ENCODE results near the gene PTPRO.
A peak's percentile ranks its signal among the peaks of the same experiment; 100 is the strongest.

PTPRO gene

DNA sequence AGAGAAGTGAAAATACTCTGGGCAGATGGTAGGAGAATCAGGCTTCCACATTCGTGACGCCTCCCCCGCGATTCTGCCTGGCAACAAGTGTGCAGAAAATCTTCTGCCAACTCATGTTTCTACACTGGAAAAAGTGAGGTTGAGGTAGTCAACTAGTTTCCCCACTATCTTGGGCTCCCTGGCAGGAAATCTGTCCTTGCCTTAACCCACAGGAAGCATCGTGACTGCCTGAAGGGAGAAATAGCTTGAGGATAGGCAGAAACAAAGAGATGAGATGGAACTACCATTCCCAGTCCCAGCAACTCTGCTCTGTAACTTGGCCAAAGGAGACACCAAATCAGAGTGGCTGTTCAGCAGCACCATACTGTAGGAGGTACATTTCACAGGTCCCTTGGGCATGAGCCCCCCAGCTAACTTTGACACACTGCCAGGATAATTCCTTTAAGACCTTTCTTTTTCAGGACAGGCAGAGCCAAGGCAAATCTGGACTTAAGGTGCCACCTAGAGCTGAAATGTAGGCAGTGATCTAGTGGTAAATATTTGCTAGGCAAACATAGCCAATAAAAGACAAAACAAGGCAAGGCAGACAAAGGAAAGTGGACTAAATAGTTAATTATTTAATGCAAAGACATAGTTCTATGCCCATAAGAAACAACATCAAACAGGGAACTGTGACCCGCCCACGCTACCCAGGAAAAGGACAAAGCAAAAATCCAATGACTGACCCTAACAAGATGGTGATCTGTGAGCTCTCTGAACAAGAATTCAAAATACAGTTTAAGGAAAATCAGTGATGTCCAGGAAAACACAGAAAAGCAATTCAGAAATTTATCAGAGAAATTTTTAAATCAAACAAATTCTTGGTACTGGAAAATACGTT, 205.1 kb downstream of the PTPRO start:
- DNase-seq (ENCODE audit: low read depth), result no peak

DNA sequence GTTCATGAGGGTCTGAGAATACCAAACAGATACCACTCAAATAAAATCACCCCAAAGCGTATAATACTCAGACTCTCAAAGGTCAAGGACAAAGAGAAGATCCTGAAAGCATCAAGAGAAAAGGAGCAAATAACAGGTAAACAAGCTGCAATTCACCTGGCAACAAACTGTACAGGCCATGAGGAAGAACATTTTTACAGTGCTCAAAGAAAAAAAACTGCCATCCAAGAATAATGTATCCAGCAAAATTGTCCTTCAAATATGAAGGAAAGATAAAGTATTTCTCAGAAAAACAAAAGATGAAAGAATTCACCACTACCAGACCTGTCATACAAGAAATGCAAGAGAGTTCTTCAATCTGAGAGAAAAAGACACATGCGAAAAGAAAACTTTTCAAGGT, 206.4 kb downstream of the PTPRO start:
- no peak for DNase-seq (ENCODE audit: low read depth)

DNA sequence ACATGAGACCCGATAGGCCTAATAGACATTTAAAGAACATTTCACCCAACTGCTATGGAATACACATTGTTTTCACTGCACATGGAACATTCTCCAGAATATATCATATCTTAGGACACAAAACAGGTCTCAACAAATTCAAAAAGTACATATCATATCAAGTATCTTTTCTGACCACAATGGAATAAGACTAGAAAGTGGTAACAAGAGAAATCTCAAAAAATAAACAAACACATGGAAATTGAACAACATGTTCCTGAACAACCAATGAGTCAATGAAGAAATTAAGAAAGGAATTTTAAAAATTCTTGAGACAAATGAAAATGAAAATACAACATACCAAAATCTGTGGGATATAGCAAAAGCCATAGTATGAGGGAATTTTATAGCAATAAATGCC, 208.1 kb downstream of the PTPRO start:
- no peak for DNase-seq (ENCODE audit: low read depth)

DNA sequence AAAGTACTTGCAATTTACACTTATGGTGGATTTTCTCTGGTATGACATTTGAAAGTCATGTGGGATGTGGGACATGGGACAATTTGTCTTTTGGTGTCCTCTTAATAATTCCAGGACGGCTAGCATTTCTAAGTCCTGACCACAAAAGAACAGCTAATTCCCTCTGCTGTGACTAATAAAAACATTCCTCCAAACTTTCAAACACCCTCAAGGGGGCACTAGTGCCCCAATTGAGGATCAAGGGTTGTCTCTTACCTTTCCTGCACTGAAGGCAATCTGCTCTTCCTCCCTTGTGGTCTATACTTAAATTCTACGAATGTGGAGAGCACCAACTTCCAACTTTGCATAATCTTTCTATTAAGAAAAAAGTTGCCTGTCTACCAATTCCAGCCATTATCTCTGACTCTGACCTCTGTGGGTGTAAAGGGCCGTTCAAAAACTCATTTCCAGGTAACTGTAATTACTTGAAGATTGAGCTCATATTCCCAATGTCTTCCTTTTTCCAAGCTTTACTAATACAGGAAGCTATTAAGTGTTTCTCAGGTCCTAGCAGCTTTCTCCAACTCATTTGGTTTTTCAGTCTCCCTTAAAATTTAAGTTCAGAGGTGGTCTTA, 210.2 kb downstream of the PTPRO start:
- DNase-seq (ENCODE audit: low read depth), result peak; percentile 36

DNA sequence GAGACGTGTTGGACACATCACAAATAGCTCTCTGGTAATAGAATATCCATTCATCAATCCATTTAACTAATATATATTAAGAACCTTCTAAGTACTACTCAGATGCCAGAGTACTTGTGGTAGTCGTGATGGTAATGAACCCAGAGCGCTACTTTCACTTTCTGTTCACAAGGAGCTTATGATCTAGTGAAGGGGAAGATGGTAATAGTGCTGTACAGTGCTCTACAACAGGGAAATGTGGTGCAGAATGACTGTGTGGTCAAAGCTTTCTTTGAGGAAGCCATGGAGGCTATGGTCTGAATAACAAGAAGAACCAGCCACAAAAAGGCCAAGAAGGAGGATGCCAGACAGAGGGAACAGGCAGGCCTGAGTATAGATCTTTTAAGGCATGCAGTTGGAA, 212.0 kb downstream of the PTPRO start:
- no peak for DNase-seq (ENCODE audit: low read depth)

DNA sequence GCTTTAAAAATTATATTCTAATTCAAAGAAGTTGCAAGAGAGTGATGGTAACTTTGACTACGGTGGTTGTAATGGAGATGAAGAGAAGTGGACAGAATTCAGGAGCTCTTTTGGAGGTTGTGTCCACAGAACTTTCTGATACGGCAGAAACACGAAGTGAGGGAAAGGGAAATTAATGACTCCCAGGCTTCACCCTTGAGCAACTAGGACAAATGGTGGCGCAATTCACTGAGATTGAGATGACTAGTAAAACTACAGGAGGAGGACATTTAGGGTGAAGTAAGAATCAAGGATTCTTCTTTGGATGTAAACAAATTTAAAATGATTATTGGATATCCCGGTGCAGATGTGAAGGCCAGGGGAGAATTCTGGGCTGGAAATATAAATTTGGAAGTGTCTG, 212.6 kb downstream of the PTPRO start:
- DNase-seq (ENCODE audit: low read depth), result no peak

DNA sequence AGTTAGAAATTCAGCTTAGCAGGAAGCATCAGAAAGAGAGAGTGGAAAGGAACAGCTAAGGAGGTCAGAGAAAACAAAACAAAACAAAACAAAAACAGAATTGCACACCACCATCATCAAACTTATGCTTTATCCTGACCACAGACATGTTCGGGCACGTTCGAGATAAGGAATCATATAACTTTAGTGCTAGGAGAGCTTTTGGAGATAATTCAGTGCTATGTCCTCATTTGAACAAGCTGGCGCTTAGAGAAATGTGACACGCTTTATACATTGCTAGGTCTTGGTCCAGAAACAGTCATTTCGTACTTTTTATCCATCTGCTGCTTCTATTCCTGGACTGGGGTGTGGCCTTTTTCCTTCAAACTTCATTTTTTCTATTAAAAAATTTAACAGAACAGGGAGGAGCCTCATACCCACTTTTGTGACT, 213.1 kb downstream of the PTPRO start:
- DNase-seq (ENCODE audit: low read depth), result no peak

DNA sequence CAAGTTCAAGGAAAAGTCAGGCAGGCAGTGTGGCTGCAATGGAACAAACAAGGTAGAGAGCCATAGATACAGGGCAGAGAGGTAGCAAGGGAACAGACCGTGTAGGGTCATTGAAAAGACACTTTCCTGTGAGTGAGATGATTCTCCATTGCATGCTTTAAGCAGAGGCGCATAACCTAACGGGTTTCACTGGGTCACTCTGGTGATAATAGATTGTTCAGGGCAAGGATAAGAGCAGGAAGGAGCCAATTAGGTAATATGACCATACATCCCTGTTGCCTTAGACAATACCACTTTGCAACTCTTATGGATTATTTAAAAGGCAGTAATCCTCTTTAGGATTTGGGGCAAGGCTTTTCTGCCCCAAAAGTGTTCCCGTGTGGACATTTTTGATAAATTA, 214.1 kb downstream of the PTPRO start:
- no peak for DNase-seq (ENCODE audit: low read depth)

DNA sequence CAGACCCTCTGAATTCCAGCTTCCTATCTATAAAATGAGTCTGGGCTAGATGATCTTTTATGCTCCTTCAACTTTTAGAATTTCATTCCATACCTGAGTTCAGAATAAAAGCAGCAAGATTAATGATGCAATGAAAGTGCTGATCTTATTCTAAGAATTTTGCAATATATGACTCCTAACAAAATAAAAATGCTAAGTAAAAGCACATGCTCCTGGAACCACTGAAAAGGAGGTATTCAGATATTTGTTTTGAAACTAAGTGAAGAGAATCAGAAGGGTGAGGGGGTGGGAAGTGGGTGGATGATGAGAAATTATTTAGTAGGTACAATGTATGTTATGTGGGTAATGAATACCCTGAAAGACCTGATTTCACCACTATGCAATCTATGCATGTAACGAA, 216.6 kb downstream of the PTPRO start:
- DNase-seq (ENCODE audit: low read depth), result no peak

DNA sequence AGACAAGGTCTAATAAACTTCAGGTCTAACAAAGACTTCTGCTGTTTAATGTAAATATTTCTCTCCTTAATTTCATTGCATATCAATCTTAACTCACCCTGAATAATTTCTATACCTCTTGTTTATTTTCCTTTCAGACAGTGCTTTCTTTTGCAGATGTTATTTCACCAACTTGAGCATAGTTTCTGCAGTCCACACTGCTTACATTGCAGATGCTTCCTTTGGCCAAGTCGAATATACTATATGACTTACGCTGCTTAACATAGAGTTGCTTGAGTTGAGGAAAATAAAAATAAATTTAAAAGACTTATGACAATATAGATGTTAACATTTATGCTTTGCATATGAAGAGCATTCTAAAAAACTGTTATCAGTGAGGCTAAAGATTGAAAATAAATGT, 217.7 kb downstream of the PTPRO start:
- no peak for DNase-seq (ENCODE audit: low read depth)

DNA sequence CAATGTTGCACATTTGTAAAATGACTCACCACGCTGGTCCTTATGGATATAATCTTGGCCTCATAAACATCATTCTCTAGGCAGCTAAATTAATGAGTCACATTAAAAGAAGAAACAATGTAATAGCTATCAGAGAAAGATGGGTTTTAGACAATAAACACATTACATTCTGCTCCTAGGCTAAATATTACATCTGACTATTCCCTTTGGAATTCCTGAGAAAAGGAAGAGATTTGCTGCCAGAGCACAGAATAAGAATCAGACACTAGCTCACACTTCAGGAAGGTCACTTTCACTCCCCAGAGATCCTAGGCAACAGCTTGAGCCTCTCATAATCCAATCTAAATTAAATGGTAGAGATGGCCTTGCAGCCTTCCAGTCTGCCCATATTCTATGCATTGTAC, 218.2 kb downstream of the PTPRO start:
- DNase-seq (ENCODE audit: low read depth), result peak; percentile 73

DNA sequence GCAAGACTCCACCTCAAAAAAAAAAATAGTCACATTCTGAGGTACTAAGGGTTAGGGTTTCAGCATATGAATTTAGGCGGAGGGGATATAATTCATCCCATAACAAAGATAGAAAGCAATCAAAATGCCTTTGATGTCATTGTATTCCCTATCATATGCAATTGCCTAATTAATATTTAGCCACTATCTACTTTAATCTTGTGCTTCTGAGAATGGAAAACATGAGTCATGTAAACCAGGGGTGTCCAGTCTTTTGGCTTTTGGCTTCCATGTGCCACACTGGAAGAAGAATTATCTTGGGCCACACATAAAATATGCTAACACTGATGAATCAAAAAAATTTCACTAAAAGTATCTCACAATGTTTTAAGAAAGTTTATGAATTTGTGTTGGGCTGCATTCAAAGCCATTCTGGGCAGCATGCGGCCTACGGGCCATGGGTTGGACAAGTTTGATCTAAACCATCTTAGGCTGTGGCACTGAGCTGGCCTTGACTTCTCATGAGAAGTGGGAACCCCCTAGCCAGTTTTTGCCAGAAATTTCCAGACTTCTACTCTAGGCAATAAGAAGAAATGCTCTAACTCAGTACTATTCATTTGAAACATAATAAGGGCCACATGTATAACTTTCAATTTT, 219.8 kb downstream of the PTPRO start:
- DNase-seq (ENCODE audit: low read depth), result no peak

DNA sequence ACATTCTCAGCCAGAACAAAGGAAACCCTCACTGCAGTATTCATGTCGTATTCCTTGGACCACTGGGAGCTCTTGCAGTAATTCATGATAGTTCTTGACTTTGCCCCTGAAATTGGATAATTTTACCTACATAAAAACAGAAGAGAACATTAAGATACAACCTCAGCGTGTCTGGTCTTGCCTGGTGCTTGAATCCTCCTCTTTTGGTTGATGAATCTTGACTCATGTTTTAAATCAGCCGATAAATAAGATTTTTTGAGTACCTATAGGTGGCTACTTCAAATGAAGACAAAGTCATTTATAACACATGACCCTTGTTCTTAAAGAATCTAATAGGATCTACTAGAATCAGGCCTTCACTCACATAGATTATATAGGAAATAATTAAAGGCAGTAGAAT, 221.0 kb downstream of the PTPRO start:
- no peak for DNase-seq (ENCODE audit: low read depth)

DNA sequence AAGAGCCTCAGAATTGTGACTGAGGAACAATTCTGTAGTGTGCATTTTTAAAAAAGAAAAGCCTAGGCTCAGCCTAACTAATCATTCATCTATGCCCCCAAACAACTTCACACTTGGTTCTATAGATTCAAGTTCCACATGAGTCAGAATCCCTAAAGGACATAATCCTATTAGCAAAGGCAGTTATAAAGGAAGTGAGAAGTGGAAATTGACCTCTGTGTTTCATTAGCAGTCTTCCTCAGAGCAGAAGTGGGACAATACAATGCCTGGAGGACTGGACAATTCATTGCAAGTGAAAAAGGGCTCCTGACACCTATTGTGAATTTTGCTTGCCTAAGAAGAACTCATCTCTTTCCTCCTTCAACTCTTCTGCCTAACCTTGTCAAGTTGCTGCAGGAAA, 222.3 kb downstream of the PTPRO start:
- no peak for DNase-seq (ENCODE audit: low read depth)

DNA sequence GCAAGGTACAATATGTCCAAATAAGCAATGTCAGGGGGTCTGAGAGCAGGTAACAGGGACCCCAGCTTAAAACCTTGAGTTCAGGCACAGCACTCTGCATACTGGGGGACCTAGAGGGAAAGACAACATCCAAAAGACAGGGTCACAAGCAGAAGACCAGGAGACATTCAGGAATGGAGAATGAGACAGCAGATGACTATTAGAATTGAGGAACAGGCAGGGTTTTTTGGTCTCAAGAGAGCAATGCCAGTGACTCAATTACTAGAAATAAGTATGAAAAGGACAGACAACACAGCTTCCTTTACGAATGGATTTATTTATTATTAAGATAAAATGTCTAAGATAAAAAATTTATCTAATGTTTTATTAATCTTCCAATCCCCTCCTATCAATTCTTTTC, 223.0 kb downstream of the PTPRO start:
- no peak for DNase-seq (ENCODE audit: low read depth)

DNA sequence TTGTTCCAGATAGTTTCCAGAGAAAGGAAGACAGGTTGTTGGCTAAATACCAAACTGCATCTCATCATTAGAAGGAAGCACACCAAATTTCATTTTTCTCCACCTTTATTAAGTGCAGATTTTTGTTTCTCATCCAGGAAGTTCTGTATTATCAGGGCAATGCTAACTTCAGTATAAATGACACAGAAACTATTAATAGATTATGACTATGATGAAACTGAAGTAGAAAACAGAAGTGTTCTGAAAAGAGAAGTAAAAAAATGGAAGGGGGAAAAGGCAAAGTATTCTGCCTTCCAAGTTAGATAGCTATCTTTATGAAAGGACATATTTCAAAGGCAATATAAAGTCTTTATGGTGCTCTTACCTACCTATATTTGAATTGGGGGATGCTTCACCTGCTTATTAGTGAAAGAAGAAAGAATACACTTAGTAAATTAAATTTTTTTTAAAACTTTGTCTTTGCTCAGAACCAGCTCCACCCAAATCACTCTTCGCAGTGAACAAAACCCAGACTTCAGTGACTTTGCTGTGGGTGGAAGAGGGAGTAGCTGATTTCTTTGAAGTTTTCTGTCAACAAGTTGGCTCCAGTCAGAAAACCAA, 223.9 kb downstream of the PTPRO start:
- no peak for DNase-seq (ENCODE audit: low read depth)

DNA sequence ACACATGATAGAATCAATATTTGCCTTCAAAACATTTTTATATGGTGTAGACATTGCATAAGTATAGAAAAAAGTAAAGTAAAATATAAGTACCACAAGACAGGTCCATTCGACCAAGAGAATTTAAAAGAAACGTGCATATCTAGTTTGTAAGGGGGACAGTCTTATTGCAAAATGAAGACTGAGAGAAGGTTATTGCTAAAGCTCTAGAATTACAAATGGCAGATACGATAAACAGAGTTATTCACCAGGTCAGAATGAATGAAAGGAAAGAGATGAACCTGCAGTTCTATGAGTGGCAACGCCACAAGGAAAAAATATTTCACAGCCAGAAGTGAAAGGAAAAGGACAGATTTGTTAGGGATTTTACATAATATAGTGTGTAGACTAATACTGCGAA, 224.8 kb downstream of the PTPRO start:
- no peak for DNase-seq (ENCODE audit: low read depth)

DNA sequence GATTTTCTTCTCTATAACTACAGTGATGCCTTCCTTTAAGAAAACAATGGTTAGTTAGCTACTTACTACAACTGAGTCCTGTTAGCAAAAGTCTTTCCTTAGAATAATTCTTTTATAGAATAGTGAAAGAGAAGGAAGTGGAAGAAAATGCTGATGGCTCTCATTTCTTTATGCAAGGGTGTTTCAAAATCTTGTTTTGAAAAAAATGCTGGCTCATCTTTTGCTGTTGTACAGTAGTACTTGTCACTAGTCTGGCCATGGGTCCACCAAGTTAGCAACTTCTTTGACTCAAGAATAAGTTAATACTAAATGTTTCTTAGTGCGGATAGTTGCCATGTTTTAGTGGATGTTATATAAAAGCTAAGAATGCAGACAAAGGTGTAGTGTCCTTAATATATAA, 225.4 kb downstream of the PTPRO start:
- no peak for DNase-seq (ENCODE audit: low read depth)

DNA sequence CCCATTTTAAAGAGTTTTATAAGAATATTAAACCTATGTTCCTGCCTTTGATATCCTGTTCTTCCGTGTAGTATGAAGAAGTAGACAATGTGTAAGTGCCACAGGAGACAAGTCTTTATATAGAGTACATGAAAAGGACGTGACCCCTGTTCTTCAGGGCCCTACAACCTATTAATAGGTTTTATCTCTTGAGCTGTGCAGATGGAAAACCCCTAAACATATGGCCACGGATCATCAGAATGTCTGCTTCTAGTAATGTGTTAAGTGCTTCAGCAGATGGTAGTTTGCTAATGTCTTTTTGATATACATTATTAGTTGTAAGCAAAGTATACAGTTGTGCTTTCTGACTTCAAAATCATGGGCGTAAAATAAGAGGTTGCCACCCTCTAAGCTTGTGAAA, 228.5 kb downstream of the PTPRO start:
- DNase-seq (ENCODE audit: low read depth), result no peak

DNA sequence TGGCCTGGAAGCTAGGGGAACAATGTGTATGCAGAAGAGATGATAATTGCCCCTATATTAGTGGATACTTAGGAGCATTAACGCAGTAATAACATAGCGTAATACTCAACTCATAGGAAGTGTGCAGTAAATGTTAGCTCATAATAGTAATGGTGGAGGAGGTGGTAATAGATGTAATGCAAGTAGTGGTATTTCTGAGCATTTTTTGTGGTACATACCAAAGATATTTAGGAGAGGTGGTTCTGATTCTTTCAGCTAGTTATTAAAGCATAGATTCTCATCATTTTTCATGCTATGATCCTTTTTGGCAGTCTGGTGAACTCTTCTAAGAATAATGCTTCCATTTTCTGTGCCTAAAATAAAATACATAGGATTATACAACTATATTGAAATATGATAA, 233.1 kb downstream of the PTPRO start:
- no peak for DNase-seq (ENCODE audit: low read depth)

DNA sequence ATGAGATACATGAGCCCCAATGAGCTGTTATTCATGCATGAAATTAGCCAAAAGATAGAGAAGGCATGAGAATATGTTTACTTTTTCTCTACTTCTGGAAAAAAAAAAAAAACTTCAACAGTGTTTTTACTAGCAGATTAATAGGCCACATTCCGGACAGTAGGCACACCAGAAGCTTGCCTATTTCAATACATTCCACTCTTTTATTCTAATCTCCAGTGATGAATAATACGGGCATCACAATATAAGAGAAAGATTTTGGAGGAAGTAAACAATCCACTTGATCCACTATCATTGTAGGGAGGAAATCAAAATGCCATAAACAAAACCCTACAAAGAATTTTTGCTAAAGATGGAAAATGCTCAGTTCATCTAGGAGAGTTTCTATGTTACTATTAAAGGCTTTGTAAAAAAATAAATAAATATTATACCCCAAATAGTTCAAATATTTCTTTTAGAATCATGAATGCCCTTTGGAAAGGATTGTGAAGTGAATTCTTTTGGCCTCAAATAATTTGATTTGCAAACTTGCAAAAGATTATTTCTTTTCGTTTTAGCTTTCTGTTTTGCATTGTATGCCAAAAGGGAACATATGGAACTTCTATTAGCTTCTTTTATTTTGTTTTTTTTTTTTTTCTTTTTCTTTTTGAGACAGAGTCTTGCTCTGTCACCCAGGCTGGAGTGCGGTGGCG, 234.2 kb downstream of the PTPRO start:
- peak; percentile 11 for DNase-seq (ENCODE audit: low read depth)

DNA sequence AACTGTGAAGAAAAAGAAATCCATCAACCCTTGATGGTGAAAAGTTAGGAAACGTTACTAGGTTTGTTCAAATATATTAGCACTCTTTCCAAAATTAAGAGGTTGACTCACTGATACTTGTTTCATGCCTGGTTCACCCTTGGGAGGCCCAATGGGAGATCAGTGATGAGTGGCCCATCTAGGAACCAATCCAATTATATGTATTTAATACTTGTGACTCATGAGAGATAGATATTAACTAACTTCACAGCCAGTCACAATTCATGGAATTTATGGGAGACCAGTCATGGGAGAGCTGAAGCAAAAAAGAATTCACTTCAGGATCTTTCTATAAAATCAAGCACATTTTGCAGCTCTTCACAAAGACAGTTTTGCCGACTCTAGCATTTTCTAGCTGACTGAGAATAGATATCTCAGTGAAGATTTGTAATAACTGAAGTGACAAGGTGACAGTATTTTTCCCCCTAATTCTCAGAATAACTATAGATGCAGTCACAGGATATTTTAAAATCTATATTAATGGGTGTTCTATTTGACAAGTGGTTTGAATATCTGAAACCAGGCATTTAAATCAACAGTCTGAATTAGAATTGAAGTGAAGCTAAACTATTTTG, 236.7 kb downstream of the PTPRO start:
- DNase-seq (ENCODE audit: low read depth), result peak; percentile 82

Measured in GM04503 (cell line).